Stimulated activated CD4-positive, alpha-beta T cell treated with anti-CD3 and anti-CD28 coated beads, Interleukin-4, amount 100 ng/mL, for 1 hour (primary cell): ENCODE results near the gene UPF1.
A peak's percentile ranks its signal among the peaks of the same experiment; 100 is the strongest.
"Not testable (repeated sequence)": the region's sequence is repeated elsewhere in the genome, so short reads cannot be mapped to it uniquely, and the experiment has no call there.

Source experiments
- DNase-seq: peaks from one replicate; pipeline ENCODE4 v3.0.0-alpha.2; 2020

UPF1 gene

GRCh38 chr19:18800079-18800478 is 31.7 kb upstream of the UPF1 start:
- DNase-seq: no peak

- no peak for DNase-seq
Measured at GRCh38 chr19:18800636-18801035, 31.1 kb upstream of the UPF1 start.

- no peak for DNase-seq
Measured at GRCh38 chr19:18802354-18802753, 29.4 kb upstream of the UPF1 start.

GRCh38 chr19:18803550-18804138 is 28.1 kb upstream of the UPF1 start:
- no peak for DNase-seq

GRCh38 chr19:18804139-18804601 is 27.6 kb upstream of the UPF1 start:
- DNase-seq: no peak

GRCh38 chr19:18804643-18805042 is 27.1 kb upstream of the UPF1 start:
- no peak for DNase-seq

GRCh38 chr19:18807861-18808331 is 23.9 kb upstream of the UPF1 start:
- DNase-seq: no peak

GRCh38 chr19:18809149-18809868 is 22.4 kb upstream of the UPF1 start:
- no peak for DNase-seq

GRCh38 chr19:18811638-18812037 is 20.1 kb upstream of the UPF1 start:
- not testable (repeated sequence) for DNase-seq

GRCh38 chr19:18814063-18814462 is 17.7 kb upstream of the UPF1 start:
- DNase-seq: no peak

GRCh38 chr19:18815673-18816072 is 16.1 kb upstream of the UPF1 start:
- no peak for DNase-seq

- not testable (repeated sequence) for DNase-seq
Measured at GRCh38 chr19:18816645-18817044, 15.1 kb upstream of the UPF1 start.

- DNase-seq: no peak
Measured at GRCh38 chr19:18817574-18817973, 14.2 kb upstream of the UPF1 start.

GRCh38 chr19:18828786-18829185 is 3.0 kb upstream of the UPF1 start:
- DNase-seq: no peak

- no peak for DNase-seq
Measured at GRCh38 chr19:18830488-18830887, 1.3 kb upstream of the UPF1 start.

- DNase-seq: peak; percentile 24
Measured at GRCh38 chr19:18832306-18833140, 764 bp downstream of the UPF1 start.

GRCh38 chr19:18833141-18833476 is 1.4 kb downstream of the UPF1 start:
- no peak for DNase-seq

GRCh38 chr19:18833849-18834643 is 2.3 kb downstream of the UPF1 start:
- DNase-seq: no peak

GRCh38 chr19:18834644-18834984 is 2.9 kb downstream of the UPF1 start:
- no peak for DNase-seq

- DNase-seq: no peak
Measured at GRCh38 chr19:18839465-18840287, 7.9 kb downstream of the UPF1 start.

- DNase-seq: no peak
Measured at GRCh38 chr19:18840288-18841267, 8.8 kb downstream of the UPF1 start.
